SK-N-SH (cell line): Measurements from ENCODE around the gene RALBP1. TPM values are rescaled to one million over a fixed set of nuclear protein-coding genes. Genes with fewer than 3 reads are reported as not detected.

Source experiments
- CTCF ChIA-PET: fragments of 300-600, 350-600 bp; formaldehyde crosslinking; extraction: SDS; loops from one replicate; lab custom pipeline; 2021; lab: Yijun Ruan, JAX
- POLR2A ChIA-PET: fragments of 350-600 bp; sonication (Branson Sonifier 250); formaldehyde crosslinking; extraction: SDS; loops from one replicate; lab custom pipeline; 2020; ENCODE audit warnings: antibody characterized with exemption, inconsistent platforms; lab: Yijun Ruan, JAX
- DNase-seq: peaks from one replicate; pipeline ENCODE4 v3.0.0; 2012
- H2AFZ ChIP-seq: fragments of 200-600 bp; sonication (generic); 2 replicates; pipeline ENCODE4 v1.8.1; 2016; ENCODE audit warnings: antibody characterized with exemption, mild to moderate bottlenecking, low read depth
- H3F3A ChIP-seq: fragments of 200-600 bp; sonication (generic); replicated peaks from 2 replicates; pipeline ENCODE3; 2016; ENCODE audit warnings: antibody characterized with exemption, mild to moderate bottlenecking; ENCODE audit not compliant: insufficient read depth
- H3K27ac ChIP-seq, 2 experiments: fragments of 200-500 bp in 1 of 2; fragments of 200-600 bp in 1 of 2; sonication (Bioruptor generic) in 1 of 2; sonication (generic), shearing (Covaris generic) in 1 of 2; 2 replicates each; pipeline versions ENCODE4 v1.5.1 to v1.6.1; 2014 to 2016; ENCODE audit warnings: low read depth in 2 of 2, inconsistent platforms in 1 of 2, low read length in 1 of 2, mild to moderate bottlenecking in 1 of 2, mixed read lengths in 1 of 2
- H3K27me3 ChIP-seq: fragments of 200-600 bp; sonication (generic), shearing (Covaris generic); 2 replicates; pipeline ENCODE4 v1.6.1; 2016; ENCODE audit warnings: mixed run types; ENCODE audit not compliant: insufficient read depth
- H3K36me3 ChIP-seq, 2 experiments: fragments of 200-500 bp in 1 of 2; fragments of 200-600 bp in 1 of 2; sonication (Bioruptor generic) in 1 of 2; sonication (generic) in 1 of 2; replicated peaks in 1 of 2; 2 replicates each; pipeline versions ENCODE3 to v1.5.1; 2014 to 2016; ENCODE audit warnings: low read length in 1 of 2, mild to moderate bottlenecking in 1 of 2; ENCODE audit not compliant: insufficient read depth in 2 of 2, control insufficient read depth in 1 of 2
- H3K4me1 ChIP-seq, 2 experiments: fragments of 200-500 bp in 1 of 2; fragments of 200-600 bp in 1 of 2; sonication (Bioruptor generic) in 1 of 2; sonication (generic), shearing (Covaris generic) in 1 of 2; 2 replicates each; pipeline versions ENCODE4 v1.5.1 to v1.6.1; 2014 to 2016; ENCODE audit warnings: low read depth in 1 of 2, low read length in 1 of 2, mixed run types in 1 of 2; ENCODE audit not compliant: insufficient read depth in 2 of 2, control insufficient read depth in 1 of 2
- H3K4me2 ChIP-seq: fragments of 200-600 bp; sonication (generic), shearing (Covaris generic); 2 replicates; pipeline ENCODE4 v1.6.1; 2017; ENCODE audit warnings: mixed run types
- H3K4me3 ChIP-seq, 2 experiments: fragments of 200-500 bp in 1 of 2; fragments of 200-600 bp in 1 of 2; sonication (Bioruptor generic) in 1 of 2; sonication (generic), shearing (Covaris generic) in 1 of 2; 2 replicates each; pipeline versions ENCODE4 v1.5.1 to v1.8.1; 2014 to 2016; ENCODE audit warnings: low read depth in 2 of 2, inconsistent platforms in 1 of 2, low read length in 1 of 2, mild to moderate bottlenecking in 1 of 2, mixed read lengths in 1 of 2, moderate library complexity in 1 of 2
- H3K79me2 ChIP-seq: fragments of 200-600 bp; sonication (generic); 2 replicates; pipeline ENCODE4 v1.8.1; 2017; ENCODE audit warnings: mild to moderate bottlenecking; ENCODE audit not compliant: insufficient read depth
- H3K9ac ChIP-seq: fragments of 200-600 bp; sonication (generic); 2 replicates; pipeline ENCODE4 v1.6.1; 2017; ENCODE audit warnings: mixed run types
- H3K9me2 ChIP-seq: fragments of 200-600 bp; sonication (generic); 2 replicates; pipeline ENCODE4 v1.6.1; 2017; ENCODE audit warnings: mixed run types
- H3K9me3 ChIP-seq: fragments of 200-600 bp; sonication (generic); 2 replicates; pipeline ENCODE4 v1.6.1; 2017; ENCODE audit warnings: mixed run types, mild to moderate bottlenecking, moderate library complexity
- H4K20me1 ChIP-seq: fragments of 200-600 bp; sonication (generic); 2 replicates; pipeline ENCODE4 v1.6.1; 2017; ENCODE audit warnings: mild to moderate bottlenecking, mixed run types; ENCODE audit not compliant: insufficient read depth
- CHD2 ChIP-seq: fragments of 150-350 bp; IDR thresholded peaks from 2 replicates; pipeline ENCODE4 v1.6.1; 2018; ENCODE audit warnings: low read length; ENCODE audit not compliant: partially characterized antibody
- ELF1 ChIP-seq: IDR thresholded peaks from 2 replicates; pipeline ENCODE4 v1.4.0; 2012
- EP300 ChIP-seq, 2 experiments: IDR thresholded peaks; 2 replicates each; pipeline versions ENCODE4 v1.4.0 to v1.6.1; 2012; ENCODE audit warnings: borderline replicate concordance in 1 of 2, low read depth in 1 of 2, low read length in 1 of 2
- FOXJ3 ChIP-seq: sonication (generic); formaldehyde crosslinking; IDR thresholded peaks from 2 replicates; pipeline ENCODE4 v1.5.1; 2020; ENCODE audit warnings: mild to moderate bottlenecking, missing genetic modification reagents
- GABPA ChIP-seq: IDR thresholded peaks from 2 replicates; pipeline ENCODE4 v1.4.0; 2012; ENCODE audit warnings: low read depth, mild to moderate bottlenecking
- GATA2 ChIP-seq: sonication (generic); formaldehyde crosslinking; IDR thresholded peaks from 2 replicates; pipeline ENCODE4 v1.5.0; 2020; ENCODE audit warnings: mild to moderate bottlenecking, missing genetic modification reagents
- JUND ChIP-seq: IDR thresholded peaks from 2 replicates; pipeline ENCODE4 v1.4.0; 2012
- MEF2A ChIP-seq: IDR thresholded peaks from 2 replicates; pipeline ENCODE4 v1.4.0; 2012; ENCODE audit warnings: low read depth, borderline replicate concordance
- MXI1 ChIP-seq: IDR thresholded peaks from 2 replicates; pipeline ENCODE4 v1.6.1; 2012; ENCODE audit warnings: mild to moderate bottlenecking, low read depth, low read length, improper control_type of control experiment
- NFIC ChIP-seq: IDR thresholded peaks from 2 replicates; pipeline ENCODE4 v1.4.0; 2012; ENCODE audit warnings: borderline replicate concordance
- POLR2AphosphoS5 ChIP-seq: IDR thresholded peaks from 2 replicates; pipeline ENCODE4 v1.6.1; 2012; ENCODE audit warnings: low read depth, low read length
- RAD21 ChIP-seq: IDR thresholded peaks from 2 replicates; pipeline ENCODE4 v1.6.1; 2012; ENCODE audit warnings: mild to moderate bottlenecking, low read length
- RCOR1 ChIP-seq: fragments of 150-350 bp; IDR thresholded peaks from 2 replicates; pipeline ENCODE4 v1.6.1; 2017; ENCODE audit warnings: antibody characterized with exemption, low read length
- RXRA ChIP-seq: IDR thresholded peaks from 2 replicates; pipeline ENCODE4 v1.4.0; 2012; ENCODE audit warnings: low read depth, mild to moderate bottlenecking, borderline replicate concordance
- SMC3 ChIP-seq: IDR thresholded peaks from 2 replicates; pipeline ENCODE4 v1.6.1; 2012; ENCODE audit warnings: low read depth, low read length, improper control_type of control experiment
- TAF1 ChIP-seq: IDR thresholded peaks from 2 replicates; pipeline ENCODE4 v1.6.1; 2012; ENCODE audit warnings: low read depth, mild to moderate bottlenecking, low read length, moderate library complexity, borderline replicate concordance
- USF1 ChIP-seq: IDR thresholded peaks from 2 replicates; pipeline ENCODE4 v1.4.0; 2012; ENCODE audit warnings: low read depth, borderline replicate concordance
- YY1 ChIP-seq: IDR thresholded peaks from 2 replicates; pipeline ENCODE4 v1.4.0; 2012; ENCODE audit warnings: low read depth, mild to moderate bottlenecking
- WGBS: methylation state at CpG from one replicate; pipeline ENCODE4 v1.1.6; 2017; ENCODE audit warnings: low lambda C conversion rate; 5-methylcytosine and 5-hydroxymethylcytosine counted together
- polyA plus RNA-seq, 3 experiments: library from polyadenylated mRNA; depleted of rRNA; stranded (reverse); fragments of >200 nt; gene quantifications; 2 replicates each; pipeline ENCODE4 v1.2.3, GENCODE V29; 2012
- TF ChIP-seq, protein P1 (sequence below): IDR thresholded peaks from 2 replicates; pipeline ENCODE4 v1.6.1; 2012; ENCODE audit warnings: mild to moderate bottlenecking, low read depth, low read length, moderate library complexity
- TF ChIP-seq, protein P2 (sequence below): fragments of 150-350 bp; IDR thresholded peaks from 2 replicates; pipeline ENCODE4 v1.6.1; 2017; ENCODE audit warnings: antibody characterized with exemption, low read length, low read depth, borderline replicate concordance

RALBP1 gene
- polyA plus RNA-seq, 1 of the 3 experiments (the other 2 are of a cell fraction), result 43.8 TPM

GRCh38 chr18:9565407-9565806 lies 90.1 kb downstream of the RALBP1 start:
- WGBS, result 100% methylated on average over 2 of the region's 2 CpGs
- Histone ChIP-seq H3K9me3 (no peaks in the 10 kb centered on the region), H3K4me1 (no peaks in the 10 kb centered on the region), H3K27me3 (no peaks in the 10 kb centered on the region), H3K9me2 (no peaks in the 10 kb centered on the region), H3K4me3 (no peak overlapping the region), H3K36me3 (peaks cover 47 to 82% of the 10 kb centered on the region in 2 experiments), H3F3A (peaks cover 3% of the 10 kb centered on the region), H3K79me2 (peaks cover 14% of the 10 kb centered on the region; the same call in 1 of the 2 replicates), H2AFZ (no peak overlapping the region), H3K9ac (no peak overlapping the region), H3K27ac (no peak overlapping the region), H3K4me2 (no peak overlapping the region), H4K20me1 (no peaks in the 10 kb centered on the region)
- ChIA-PET POLR2A (no interaction called here), CTCF (interaction anchor here (1.1 to 1.4 kb wide), 2 partner anchors 47 to 49 kb away, joined by 3 read pairs; no protein-coding TSS in a partner anchor)
- no peak for DNase-seq
- TF ChIP-seq JUND (no peak), SMC3 (no peak), ELF1 (no peak), YY1 (no peak), TAF1 (no peak), RAD21 (no peak), USF1 (no peak), RXRA (no peak), GATA2 (CRISPR knock-in tag) (no peak), NFIC (no peak), GABPA (no peak), CHD2 (no peak)

DNA sequence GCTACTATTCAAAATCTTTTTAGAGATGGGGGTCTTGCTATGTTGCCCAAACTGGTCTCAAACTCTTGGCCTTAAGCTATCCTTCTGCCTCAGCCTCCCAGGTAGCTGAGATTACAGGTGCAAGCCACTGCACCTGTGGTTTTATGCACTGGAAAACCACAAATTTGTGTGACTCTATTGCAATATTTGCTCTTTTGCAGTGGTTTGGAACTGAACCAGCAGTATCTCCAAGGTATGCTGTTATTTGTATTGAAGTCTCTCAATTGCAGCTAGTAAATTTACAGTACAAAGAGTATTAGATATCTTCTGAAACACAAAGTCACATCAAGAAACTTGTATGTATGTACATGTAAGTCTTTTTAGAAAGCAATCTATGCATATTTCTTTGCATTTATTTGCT lies 92.9 kb downstream of the RALBP1 start:
- Histone ChIP-seq H3K27ac (no peak overlapping the region), H3K4me2 (no peak overlapping the region), H3K79me2 (peaks cover 14% of the 10 kb centered on the region; the same call in 1 of the 2 replicates), H3K27me3 (no peaks in the 10 kb centered on the region), H3K9ac (no peak overlapping the region), H3K4me1 (no peaks in the 10 kb centered on the region), H3F3A (peaks cover 3% of the 10 kb centered on the region), H3K9me2 (no peaks in the 10 kb centered on the region), H3K4me3 (no peak overlapping the region), H3K36me3 (peaks cover 54 to 79% of the 10 kb centered on the region in 2 experiments), H2AFZ (no peak overlapping the region), H3K9me3 (no peaks in the 10 kb centered on the region), H4K20me1 (no peaks in the 10 kb centered on the region)
- CTCF ChIA-PET, result interaction anchor here (1.8 kb wide), 1 partner anchor 7 kb away, joined by 5 read pairs; no protein-coding TSS in a partner anchor
- no peak for DNase-seq
- POLR2A ChIA-PET, result interaction anchor here (0.8 kb wide), 1 partner anchor 346 kb away, joined by 3 read pairs; the partner anchor contains the start of gene VAPA
- no peak for TF ChIP-seq RCOR1
- TF ChIP-seq NFIC, result no peak
- TF ChIP-seq MXI1, result no peak
- TF ChIP-seq TAF1, result no peak
- no peak for TF ChIP-seq YY1

GRCh38 chr18:9569178-9569577 lies 93.9 kb downstream of the RALBP1 start:
- WGBS, result 97% methylated on average over 8 of the region's 8 CpGs
- H3K27me3 ChIP-seq, result no peaks in the 10 kb centered on the region
- no peak overlapping the region for H3K4me2 ChIP-seq
- H3K4me3 ChIP-seq, result no peak overlapping the region
- peaks cover 3% of the 10 kb centered on the region for H3F3A ChIP-seq
- H3K9me3 ChIP-seq, result no peaks in the 10 kb centered on the region
- H2AFZ ChIP-seq, result no peak overlapping the region
- peaks cover 14% of the 10 kb centered on the region; the same call in 1 of the 2 replicates for H3K79me2 ChIP-seq
- ChIA-PET CTCF (no interaction called here), POLR2A (no interaction called here)
- no peaks in the 10 kb centered on the region for H3K9me2 ChIP-seq
- no peaks in the 10 kb centered on the region for H4K20me1 ChIP-seq
- DNase-seq, result no peak
- no peak overlapping the region for H3K27ac ChIP-seq
- peaks cover 51 to 79% of the 10 kb centered on the region in 2 experiments for H3K36me3 ChIP-seq
- no peak overlapping the region for H3K9ac ChIP-seq
- no peaks in the 10 kb centered on the region for H3K4me1 ChIP-seq
- no peak for TF ChIP-seq POLR2AphosphoS5
- TF ChIP-seq EP300 (IDR thresholded peaks at IDR 0.05; ENCODE audit: borderline replicate concordance in 1 of 2, low read depth in 1 of 2, low read length in 1 of 2), result no peak
- TF ChIP-seq, protein P1, sequence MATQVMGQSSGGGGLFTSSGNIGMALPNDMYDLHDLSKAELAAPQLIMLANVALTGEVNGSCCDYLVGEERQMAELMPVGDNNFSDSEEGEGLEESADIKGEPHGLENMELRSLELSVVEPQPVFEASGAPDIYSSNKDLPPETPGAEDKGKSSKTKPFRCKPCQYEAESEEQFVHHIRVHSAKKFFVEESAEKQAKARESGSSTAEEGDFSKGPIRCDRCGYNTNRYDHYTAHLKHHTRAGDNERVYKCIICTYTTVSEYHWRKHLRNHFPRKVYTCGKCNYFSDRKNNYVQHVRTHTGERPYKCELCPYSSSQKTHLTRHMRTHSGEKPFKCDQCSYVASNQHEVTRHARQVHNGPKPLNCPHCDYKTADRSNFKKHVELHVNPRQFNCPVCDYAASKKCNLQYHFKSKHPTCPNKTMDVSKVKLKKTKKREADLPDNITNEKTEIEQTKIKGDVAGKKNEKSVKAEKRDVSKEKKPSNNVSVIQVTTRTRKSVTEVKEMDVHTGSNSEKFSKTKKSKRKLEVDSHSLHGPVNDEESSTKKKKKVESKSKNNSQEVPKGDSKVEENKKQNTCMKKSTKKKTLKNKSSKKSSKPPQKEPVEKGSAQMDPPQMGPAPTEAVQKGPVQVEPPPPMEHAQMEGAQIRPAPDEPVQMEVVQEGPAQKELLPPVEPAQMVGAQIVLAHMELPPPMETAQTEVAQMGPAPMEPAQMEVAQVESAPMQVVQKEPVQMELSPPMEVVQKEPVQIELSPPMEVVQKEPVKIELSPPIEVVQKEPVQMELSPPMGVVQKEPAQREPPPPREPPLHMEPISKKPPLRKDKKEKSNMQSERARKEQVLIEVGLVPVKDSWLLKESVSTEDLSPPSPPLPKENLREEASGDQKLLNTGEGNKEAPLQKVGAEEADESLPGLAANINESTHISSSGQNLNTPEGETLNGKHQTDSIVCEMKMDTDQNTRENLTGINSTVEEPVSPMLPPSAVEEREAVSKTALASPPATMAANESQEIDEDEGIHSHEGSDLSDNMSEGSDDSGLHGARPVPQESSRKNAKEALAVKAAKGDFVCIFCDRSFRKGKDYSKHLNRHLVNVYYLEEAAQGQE, result no peak
- no peak for TF ChIP-seq GABPA
- no peak for TF ChIP-seq FOXJ3 (CRISPR knock-in tag)
- no peak for TF ChIP-seq CHD2
- no peak for TF ChIP-seq MEF2A
- no peak for TF ChIP-seq YY1
- TF ChIP-seq, protein P2, sequence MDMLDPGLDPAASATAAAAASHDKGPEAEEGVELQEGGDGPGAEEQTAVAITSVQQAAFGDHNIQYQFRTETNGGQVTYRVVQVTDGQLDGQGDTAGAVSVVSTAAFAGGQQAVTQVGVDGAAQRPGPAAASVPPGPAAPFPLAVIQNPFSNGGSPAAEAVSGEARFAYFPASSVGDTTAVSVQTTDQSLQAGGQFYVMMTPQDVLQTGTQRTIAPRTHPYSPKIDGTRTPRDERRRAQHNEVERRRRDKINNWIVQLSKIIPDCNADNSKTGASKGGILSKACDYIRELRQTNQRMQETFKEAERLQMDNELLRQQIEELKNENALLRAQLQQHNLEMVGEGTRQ, result no peak
